ENCODE results near the gene MEGF10. TPM values are rescaled to one million over a fixed set of nuclear protein-coding genes. Genes with fewer than 3 reads are reported as not detected.

MEGF10 gene
- total RNA-seq, 1 experiment from 2014 or later = not detected

DNA sequence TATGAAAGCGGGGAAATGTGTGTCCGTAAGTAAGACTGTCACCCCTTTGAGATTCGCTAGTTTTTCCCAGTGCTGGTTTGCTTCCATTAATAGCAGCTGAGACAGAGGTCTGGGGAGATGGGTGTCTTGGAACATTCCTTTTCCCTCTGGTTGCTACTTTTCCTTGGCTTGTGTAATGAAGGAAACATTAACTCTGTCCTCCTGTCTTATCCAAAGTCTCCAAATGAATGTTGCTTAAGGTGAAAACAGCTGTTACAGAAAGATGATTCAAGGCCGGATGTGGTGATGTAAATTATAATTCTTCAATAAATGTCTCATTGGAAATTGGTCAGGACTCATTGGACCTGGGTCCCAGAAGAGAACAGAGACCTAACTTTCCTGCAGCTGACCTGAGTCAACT is 50.0 kb downstream of the MEGF10 start:
- Histone ChIP-seq H3K27me3 (replicated peaks; ENCODE audit: control insufficient read depth, insufficient read depth, low read length) (no peaks in the 10 kb centered on the region), H3K4me3 (ENCODE audit: low read depth, low read length) (no peak overlapping the region), H3K4me1 (no peaks in the 10 kb centered on the region), H3K36me3 (ENCODE audit: control insufficient read depth, insufficient read depth, low read length) (no peaks in the 10 kb centered on the region), H3K9me3 (no peaks in the 10 kb centered on the region)
- POLR2A ChIA-PET = no interaction called here
- intact Hi-C loops (cut with micrococcal nuclease; ENCODE audit: unreplicated experiment) = no loop called here
- CTCF ChIA-PET = no interaction called here
- Mint-ChIP-seq H3K27me3 (ENCODE audit: insufficient read depth, unreplicated experiment) (peaks cover 5% of the 10 kb centered on the region), H3K36me3 (ENCODE audit: insufficient read depth, unreplicated experiment) (no peaks in the 10 kb centered on the region), H3K9me3 (ENCODE audit: unreplicated experiment) (no peaks in the 10 kb centered on the region), H3K27ac (ENCODE audit: unreplicated experiment) (no peak overlapping the region), H3K4me1 (ENCODE audit: low read depth, unreplicated experiment) (no peaks in the 10 kb centered on the region), H3K4me3 (ENCODE audit: unreplicated experiment) (no peak overlapping the region)
- no TSS peak for BruUV-seq (replicated peaks)
- TF ChIP-seq, protein P1, sequence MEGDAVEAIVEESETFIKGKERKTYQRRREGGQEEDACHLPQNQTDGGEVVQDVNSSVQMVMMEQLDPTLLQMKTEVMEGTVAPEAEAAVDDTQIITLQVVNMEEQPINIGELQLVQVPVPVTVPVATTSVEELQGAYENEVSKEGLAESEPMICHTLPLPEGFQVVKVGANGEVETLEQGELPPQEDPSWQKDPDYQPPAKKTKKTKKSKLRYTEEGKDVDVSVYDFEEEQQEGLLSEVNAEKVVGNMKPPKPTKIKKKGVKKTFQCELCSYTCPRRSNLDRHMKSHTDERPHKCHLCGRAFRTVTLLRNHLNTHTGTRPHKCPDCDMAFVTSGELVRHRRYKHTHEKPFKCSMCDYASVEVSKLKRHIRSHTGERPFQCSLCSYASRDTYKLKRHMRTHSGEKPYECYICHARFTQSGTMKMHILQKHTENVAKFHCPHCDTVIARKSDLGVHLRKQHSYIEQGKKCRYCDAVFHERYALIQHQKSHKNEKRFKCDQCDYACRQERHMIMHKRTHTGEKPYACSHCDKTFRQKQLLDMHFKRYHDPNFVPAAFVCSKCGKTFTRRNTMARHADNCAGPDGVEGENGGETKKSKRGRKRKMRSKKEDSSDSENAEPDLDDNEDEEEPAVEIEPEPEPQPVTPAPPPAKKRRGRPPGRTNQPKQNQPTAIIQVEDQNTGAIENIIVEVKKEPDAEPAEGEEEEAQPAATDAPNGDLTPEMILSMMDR (IDR thresholded peaks at IDR 0.05; ENCODE audit: insufficient read depth in 1 of 2, low read depth in 1 of 2, low read length in 1 of 2, severe bottlenecking in 1 of 2, unreplicated experiment in 1 of 2) = no peak
- no peak for DNase-seq

DNA sequence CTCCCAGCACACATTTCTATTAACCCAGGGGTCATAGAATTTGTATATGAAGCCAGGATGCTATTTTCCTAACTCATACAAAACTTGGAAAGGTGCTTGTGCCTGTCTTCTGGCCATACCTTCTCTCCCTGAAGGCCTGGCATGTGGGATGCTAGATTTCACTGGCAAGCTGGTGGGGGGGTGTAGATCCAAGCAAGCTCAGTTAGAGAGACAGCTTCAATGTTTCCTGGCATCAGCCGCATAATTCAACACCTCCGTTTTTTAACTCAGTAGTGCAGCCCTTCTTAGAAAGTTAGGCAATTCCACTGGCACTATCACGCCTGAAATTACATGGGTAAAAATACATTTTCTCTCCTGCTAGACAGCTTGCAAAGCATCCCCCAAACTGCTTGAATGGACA is 51.8 kb downstream of the MEGF10 start:
- CTCF ChIA-PET = no interaction called here
- BruUV-seq (replicated peaks) = no TSS peak
- no peaks in the 10 kb centered on the region for H3K36me3 ChIP-seq (ENCODE audit: control insufficient read depth, insufficient read depth, low read length)

DNA sequence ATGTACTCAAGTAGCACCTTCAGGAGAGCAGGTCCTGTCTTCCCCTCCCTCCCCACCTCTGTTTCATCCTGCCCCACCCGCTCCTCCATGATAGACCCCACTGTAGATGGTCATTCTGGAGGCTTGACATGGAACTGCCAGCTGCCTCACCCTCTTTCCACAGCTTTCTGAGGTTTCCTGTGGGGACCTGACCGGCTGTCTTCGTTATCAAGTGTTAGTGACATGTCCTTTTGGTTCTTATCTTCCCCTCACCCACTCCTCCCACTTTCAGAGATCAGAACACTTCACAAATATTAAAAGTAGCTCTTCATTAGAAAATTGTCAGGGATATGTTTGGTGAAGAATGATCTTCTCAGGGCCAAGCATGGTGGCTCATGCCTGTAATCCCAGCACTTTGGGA is 52.7 kb downstream of the MEGF10 start:
- DNase-seq = no peak
- no peaks in the 10 kb centered on the region for H3K4me1 ChIP-seq
- Mint-ChIP-seq H3K4me3 (ENCODE audit: unreplicated experiment) (no peak overlapping the region), H3K36me3 (ENCODE audit: insufficient read depth, unreplicated experiment) (no peaks in the 10 kb centered on the region), H3K4me1 (ENCODE audit: low read depth, unreplicated experiment) (no peaks in the 10 kb centered on the region), H3K27ac (ENCODE audit: unreplicated experiment) (no peak overlapping the region), H3K27me3 (ENCODE audit: insufficient read depth, unreplicated experiment) (peaks cover 10% of the 10 kb centered on the region), H3K9me3 (ENCODE audit: unreplicated experiment) (no peaks in the 10 kb centered on the region)
- intact Hi-C loops (cut with micrococcal nuclease; ENCODE audit: unreplicated experiment) = no loop called here
- no peaks in the 10 kb centered on the region for H3K9me3 ChIP-seq
- no TSS peak for BruUV-seq (replicated peaks)
- H3K27me3 ChIP-seq (replicated peaks; ENCODE audit: control insufficient read depth, insufficient read depth, low read length) = no peaks in the 10 kb centered on the region
- ChIA-PET POLR2A (no interaction called here), CTCF (no interaction called here)
- H3K36me3 ChIP-seq (ENCODE audit: control insufficient read depth, insufficient read depth, low read length) = no peaks in the 10 kb centered on the region
- no peak overlapping the region for H3K4me3 ChIP-seq (ENCODE audit: low read depth, low read length)
- TF ChIP-seq, protein P1 (IDR thresholded peaks at IDR 0.05; ENCODE audit: insufficient read depth in 1 of 2, low read depth in 1 of 2, low read length in 1 of 2, severe bottlenecking in 1 of 2, unreplicated experiment in 1 of 2) = no peak

More for the DNA sequence above, 51.8 kb downstream of the MEGF10 start:
- Mint-ChIP-seq H3K4me3 (ENCODE audit: unreplicated experiment) (no peak overlapping the region), H3K36me3 (ENCODE audit: insufficient read depth, unreplicated experiment) (no peaks in the 10 kb centered on the region), H3K27me3 (ENCODE audit: insufficient read depth, unreplicated experiment) (peaks cover 10% of the 10 kb centered on the region), H3K27ac (ENCODE audit: unreplicated experiment) (no peak overlapping the region), H3K4me1 (ENCODE audit: low read depth, unreplicated experiment) (no peaks in the 10 kb centered on the region), H3K9me3 (ENCODE audit: unreplicated experiment) (no peaks in the 10 kb centered on the region)
- POLR2A ChIA-PET = no interaction called here
- no peaks in the 10 kb centered on the region for H3K4me1 ChIP-seq
- TF ChIP-seq, protein P1 (IDR thresholded peaks at IDR 0.05; ENCODE audit: insufficient read depth in 1 of 2, low read depth in 1 of 2, low read length in 1 of 2, severe bottlenecking in 1 of 2, unreplicated experiment in 1 of 2) = no peak
- H3K4me3 ChIP-seq (ENCODE audit: low read depth, low read length) = no peak overlapping the region
- intact Hi-C loops (cut with micrococcal nuclease; ENCODE audit: unreplicated experiment) = no loop called here
- H3K9me3 ChIP-seq = no peaks in the 10 kb centered on the region
- DNase-seq = no peak
- H3K27me3 ChIP-seq (replicated peaks; ENCODE audit: control insufficient read depth, insufficient read depth, low read length) = no peaks in the 10 kb centered on the region

Measured in Caco-2 (cell line).